GM19193 (cell line): ENCODE measurements around the gene PNPLA8.
A peak's percentile ranks its signal among the peaks of the same experiment; 100 is the strongest.

Experiments used
- POLR2A ChIP-seq: IDR thresholded peaks from 4 replicates; pipeline ENCODE4 v1.6.1; 2011; ENCODE audit not compliant: insufficient read depth, insufficient read length; ENCODE audit errors: extremely low read depth

PNPLA8 gene

GRCh38 chr7:108525985-108526767 lies at the start of gene PNPLA8:
Gene PNPLA8 (minus strand): TSS chr7:108526135. CDS start chr7:108515491, 10,644 bp downstream.
- peak; percentile 91 for TF ChIP-seq POLR2A

- TF ChIP-seq POLR2A: no peak
Measured at GRCh38 chr7:108575156-108575555, 49.2 kb upstream of the PNPLA8 start.

GRCh38 chr7:108572480-108572879 lies 46.5 kb upstream of the PNPLA8 start:
- TF ChIP-seq POLR2A: no peak

GRCh38 chr7:108570146-108570755 lies 44.3 kb upstream of the PNPLA8 start:
- no peak for TF ChIP-seq POLR2A

- peak; percentile 95 for TF ChIP-seq POLR2A
Measured at GRCh38 chr7:108569381-108570145, 43.6 kb upstream of the PNPLA8 start, which contains the start of the genes DNAJB9 and THAP5. Gene DNAJB9 (plus strand): TSS chr7:108569874. CDS start chr7:108571727, 1,853 bp downstream. Gene THAP5 (minus strand): TSS chr7:108569706. CDS start chr7:108569569, 137 bp downstream.

GRCh38 chr7:108568801-108569380 lies 43.0 kb upstream of the PNPLA8 start:
- TF ChIP-seq POLR2A: no peak

GRCh38 chr7:108565987-108566386 lies 40.1 kb upstream of the PNPLA8 start:
- no peak for TF ChIP-seq POLR2A

- TF ChIP-seq POLR2A: no peak
Measured at GRCh38 chr7:108561047-108561619, 35.2 kb upstream of the PNPLA8 start.

GRCh38 chr7:108559253-108559652 lies 33.3 kb upstream of the PNPLA8 start:
- TF ChIP-seq POLR2A: no peak

GRCh38 chr7:108557617-108558016 lies 31.7 kb upstream of the PNPLA8 start:
- TF ChIP-seq POLR2A: no peak

GRCh38 chr7:108557191-108557590 lies 31.3 kb upstream of the PNPLA8 start:
- no peak for TF ChIP-seq POLR2A

- TF ChIP-seq POLR2A: no peak
Measured at GRCh38 chr7:108541478-108541877, 15.5 kb upstream of the PNPLA8 start.

GRCh38 chr7:108537229-108537628 lies 11.3 kb upstream of the PNPLA8 start:
- no peak for TF ChIP-seq POLR2A

GRCh38 chr7:108535744-108536143 lies 9.8 kb upstream of the PNPLA8 start:
- TF ChIP-seq POLR2A: no peak
